Activated CD4-positive, alpha-beta T cell treated with anti-CD3 and anti-CD28 coated beads for 4 hours (primary cell): ENCODE data around the gene NUDT14.

ENCODE experiments used
- DNase-seq, 2 donors: peaks; one replicate each; pipeline ENCODE4 v3.0.0-alpha.2; 2020

Gene NUDT14

GRCh38 chr14:105144026-105144665 lies 37.0 kb downstream of the NUDT14 start:
- no peak for DNase-seq

GRCh38 chr14:105143451-105144025 lies 37.6 kb downstream of the NUDT14 start:
- DNase-seq = no peak

- DNase-seq = no peak
These were observed 38.3 kb downstream of the NUDT14 start for GRCh38 chr14:105142651-105143450.

- DNase-seq = no peak
These were observed 39.4 kb downstream of the NUDT14 start for GRCh38 chr14:105141486-105142281.

- no peak for DNase-seq
These were observed 40.1 kb downstream of the NUDT14 start for GRCh38 chr14:105141026-105141425.

GRCh38 chr14:105140581-105140980 lies 40.5 kb downstream of the NUDT14 start:
- DNase-seq = no peak

GRCh38 chr14:105139831-105140239 lies 41.3 kb downstream of the NUDT14 start:
- no peak for DNase-seq

GRCh38 chr14:105139212-105139825 lies 41.8 kb downstream of the NUDT14 start:
- DNase-seq = no peak

GRCh38 chr14:105138551-105139111 lies 42.5 kb downstream of the NUDT14 start:
- no peak for DNase-seq

- DNase-seq = no peak
These were observed 43.0 kb downstream of the NUDT14 start for GRCh38 chr14:105138021-105138541.

GRCh38 chr14:105137481-105138020 lies 43.6 kb downstream of the NUDT14 start:
- no peak for DNase-seq

- no peak for DNase-seq
These were observed 44.5 kb downstream of the NUDT14 start for GRCh38 chr14:105136401-105137322.

- DNase-seq = no peak
These were observed 45.3 kb downstream of the NUDT14 start for GRCh38 chr14:105135700-105136395.

GRCh38 chr14:105132921-105133654 lies 48.0 kb downstream of the NUDT14 start:
- DNase-seq = no peak

- no peak for DNase-seq
These were observed 49.9 kb downstream of the NUDT14 start for GRCh38 chr14:105131241-105131640.

GRCh38 chr14:105128059-105128458 lies 53.1 kb downstream of the NUDT14 start:
- no peak for DNase-seq

GRCh38 chr14:105126981-105127329 lies 54.2 kb downstream of the NUDT14 start:
- no peak for DNase-seq

- no peak for DNase-seq
These were observed 54.8 kb downstream of the NUDT14 start for GRCh38 chr14:105126126-105126980.
